Right lobe of liver (tissue), 4 donors: Measurements from ENCODE around the gene FEZF2.

ENCODE experiments used
- POLR2A ChIP-seq: fragments of 450-650 bp; IDR thresholded peaks from one replicate; pipeline ENCODE4 v1.6.1; 2017; ENCODE audit warnings: antibody characterized with exemption, mild to moderate bottlenecking
- TF ChIP-seq, protein P1 (sequence below), 4 donors: fragments of 200-600 bp in 3 of 4; fragments of 450-650 bp in 1 of 4; IDR thresholded peaks; one replicate each; pipeline versions ENCODE4 v1.5.1 to v1.8.0; 2016 to 2022; ENCODE audit warnings: antibody characterized with exemption in 4 of 4, mild to moderate bottlenecking in 2 of 4
- donor health status: DM: no; HTN: no; CAD: no.
- donor health status: DM: no; HTN: no; CAD: no.
- donor health status: DM: no; HTN: yes; CAD: no.

- TF ChIP-seq, protein P1, sequence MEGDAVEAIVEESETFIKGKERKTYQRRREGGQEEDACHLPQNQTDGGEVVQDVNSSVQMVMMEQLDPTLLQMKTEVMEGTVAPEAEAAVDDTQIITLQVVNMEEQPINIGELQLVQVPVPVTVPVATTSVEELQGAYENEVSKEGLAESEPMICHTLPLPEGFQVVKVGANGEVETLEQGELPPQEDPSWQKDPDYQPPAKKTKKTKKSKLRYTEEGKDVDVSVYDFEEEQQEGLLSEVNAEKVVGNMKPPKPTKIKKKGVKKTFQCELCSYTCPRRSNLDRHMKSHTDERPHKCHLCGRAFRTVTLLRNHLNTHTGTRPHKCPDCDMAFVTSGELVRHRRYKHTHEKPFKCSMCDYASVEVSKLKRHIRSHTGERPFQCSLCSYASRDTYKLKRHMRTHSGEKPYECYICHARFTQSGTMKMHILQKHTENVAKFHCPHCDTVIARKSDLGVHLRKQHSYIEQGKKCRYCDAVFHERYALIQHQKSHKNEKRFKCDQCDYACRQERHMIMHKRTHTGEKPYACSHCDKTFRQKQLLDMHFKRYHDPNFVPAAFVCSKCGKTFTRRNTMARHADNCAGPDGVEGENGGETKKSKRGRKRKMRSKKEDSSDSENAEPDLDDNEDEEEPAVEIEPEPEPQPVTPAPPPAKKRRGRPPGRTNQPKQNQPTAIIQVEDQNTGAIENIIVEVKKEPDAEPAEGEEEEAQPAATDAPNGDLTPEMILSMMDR (IDR thresholded peaks at IDR 0.05): peak; percentile 34 to 64 (median 57)
- TF ChIP-seq POLR2A: no peak
These were observed 40.5 kb downstream of the FEZF2 start for GRCh38 chr3:62332835-62333244.
